OCI-LY7 (cell line): Measurements from ENCODE around the gene SKIDA1. TPM values are rescaled to one million over a fixed set of nuclear protein-coding genes. Genes with fewer than 3 reads are reported as not detected.

Experiments
- BruUV-seq: library from RNA; stranded (reverse); fragments of 400-500 nt; replicated peaks from 2 replicates; lab custom pipeline; 2021; lab: Mats Ljungman, UMichigan
- CTCF ChIA-PET: fragments of 300-600 bp; sonication (Branson Sonifier 250); formaldehyde crosslinking; loops from one replicate; lab custom pipeline; 2022; ENCODE audit warnings: antibody characterized with exemption; ENCODE audit not compliant: unreplicated experiment; lab: Charles Lee
- POLR2A ChIA-PET: fragments of 300-600 bp; sonication (Branson Sonifier 250); formaldehyde crosslinking; loops from one replicate; lab custom pipeline; 2022; ENCODE audit warnings: antibody characterized with exemption; lab: Charles Lee
- DNase-seq: peaks from one replicate; pipeline ENCODE4 v3.0.0-alpha.2; 2015; ENCODE audit warnings: low spot score
- H2AFZ ChIP-seq: fragments of 200-600 bp; sonication (generic), shearing (Covaris generic); 2 replicates; pipeline ENCODE4 v1.6.1; 2014; ENCODE audit warnings: mild to moderate bottlenecking, antibody characterized with exemption, low read length, moderate library complexity
- H3K27ac ChIP-seq: fragments of 200-600 bp; sonication (generic); 2 replicates; pipeline ENCODE4 v1.5.1; 2014; ENCODE audit warnings: mixed run types, low read depth, mild to moderate bottlenecking, moderate library complexity, low read length, inconsistent platforms; ENCODE audit not compliant: poor library complexity, severe bottlenecking
- H3K36me3 ChIP-seq: fragments of 200-600 bp; sonication (generic); 2 replicates; pipeline ENCODE4 v1.6.1; 2014; ENCODE audit warnings: mild to moderate bottlenecking, antibody characterized with exemption, low read length, moderate library complexity, mixed read lengths; ENCODE audit not compliant: insufficient read depth
- H3K4me1 ChIP-seq: fragments of 200-600 bp; sonication (generic); 2 replicates; pipeline ENCODE4 v1.5.1; 2014; ENCODE audit warnings: mild to moderate bottlenecking, low read length; ENCODE audit not compliant: insufficient read depth, poor library complexity, severe bottlenecking
- H3K4me2 ChIP-seq: fragments of 200-600 bp; sonication (generic); 2 replicates; pipeline ENCODE4 v1.6.1; 2014; ENCODE audit warnings: mild to moderate bottlenecking, low read length
- H3K4me3 ChIP-seq: fragments of 200-600 bp; sonication (generic); 2 replicates; pipeline ENCODE4 v1.5.1; 2014; ENCODE audit warnings: mild to moderate bottlenecking, low read depth, low read length; ENCODE audit not compliant: poor library complexity, severe bottlenecking
- H3K79me2 ChIP-seq: fragments of 200-600 bp; sonication (generic); 2 replicates; pipeline ENCODE4 v1.6.1; 2016; ENCODE audit warnings: low read depth, mild to moderate bottlenecking, low read length, moderate library complexity, mixed read lengths; ENCODE audit not compliant: insufficient read depth
- H3K9me2 ChIP-seq: fragments of 200-600 bp; sonication (generic); 2 replicates; pipeline ENCODE4 v1.6.1; 2016; ENCODE audit warnings: mild to moderate bottlenecking, low read length, mixed read lengths; ENCODE audit not compliant: insufficient read depth
- H3K9me3 ChIP-seq: fragments of 200-600 bp; sonication (generic); 2 replicates; pipeline ENCODE4 v1.6.1; 2014; ENCODE audit warnings: mild to moderate bottlenecking, mixed run types, low read length, mixed read lengths
- H4K20me1 ChIP-seq: fragments of 200-600 bp; sonication (generic); 2 replicates; pipeline ENCODE4 v1.6.1; 2014; ENCODE audit warnings: mild to moderate bottlenecking, antibody characterized with exemption, low read length, moderate library complexity, mixed read lengths; ENCODE audit not compliant: insufficient read depth
- EZH2phosphoT487 ChIP-seq: fragments of 200-600 bp; sonication (generic); IDR thresholded peaks from 2 replicates; pipeline ENCODE4 v1.6.1; 2018; ENCODE audit warnings: low read depth, borderline replicate concordance, mild to moderate bottlenecking, mixed run types, antibody characterized with exemption, low read length, moderate library complexity, mixed read lengths
- intact Hi-C: fragments of 100-400 bp; cut with micrococcal nuclease; formaldehyde crosslinking; loops from one replicate; pipeline ENCODE4 v1.10.0; 2022; ENCODE audit not compliant: unreplicated experiment
- total RNA-seq, 2 experiments: library from RNA; depleted of rRNA in 1 of 2; stranded (reverse); fragments of >200 nt in 1 of 2; shearing (Covaris generic) in 1 of 2; gene quantifications; 2 replicates each; pipeline ENCODE4 v1.2.3, GENCODE V29; 2014 to 2022
- TF ChIP-seq, protein P1 (sequence below): fragments of 200-600 bp; sonication (generic); conservative IDR thresholded peaks from 2 replicates; pipeline ENCODE4 v1.5.1; 2014; ENCODE audit warnings: mild to moderate bottlenecking, antibody characterized with exemption, low read length, moderate library complexity, mixed read lengths

SKIDA1 gene
- total RNA-seq, 2 experiments from 2014 or later = not detected

- no peak for DNase-seq
- no peaks in the 10 kb centered on the region for H3K9me2 ChIP-seq
- no peak overlapping the region for H3K4me2 ChIP-seq
- H3K4me1 ChIP-seq = peaks cover under 1% of the 10 kb centered on the region
- intact Hi-C loops = loop anchor here (10.0 kb wide), 1 partner anchor 735 kb away; no protein-coding TSS in a partner anchor
- ChIA-PET POLR2A (no interaction called here), CTCF (no interaction called here)
- no peaks in the 10 kb centered on the region for H3K36me3 ChIP-seq
- H2AFZ ChIP-seq = no peak overlapping the region
- no peaks in the 10 kb centered on the region for H3K79me2 ChIP-seq
- BruUV-seq = no TSS peak
- TF ChIP-seq, protein P1, sequence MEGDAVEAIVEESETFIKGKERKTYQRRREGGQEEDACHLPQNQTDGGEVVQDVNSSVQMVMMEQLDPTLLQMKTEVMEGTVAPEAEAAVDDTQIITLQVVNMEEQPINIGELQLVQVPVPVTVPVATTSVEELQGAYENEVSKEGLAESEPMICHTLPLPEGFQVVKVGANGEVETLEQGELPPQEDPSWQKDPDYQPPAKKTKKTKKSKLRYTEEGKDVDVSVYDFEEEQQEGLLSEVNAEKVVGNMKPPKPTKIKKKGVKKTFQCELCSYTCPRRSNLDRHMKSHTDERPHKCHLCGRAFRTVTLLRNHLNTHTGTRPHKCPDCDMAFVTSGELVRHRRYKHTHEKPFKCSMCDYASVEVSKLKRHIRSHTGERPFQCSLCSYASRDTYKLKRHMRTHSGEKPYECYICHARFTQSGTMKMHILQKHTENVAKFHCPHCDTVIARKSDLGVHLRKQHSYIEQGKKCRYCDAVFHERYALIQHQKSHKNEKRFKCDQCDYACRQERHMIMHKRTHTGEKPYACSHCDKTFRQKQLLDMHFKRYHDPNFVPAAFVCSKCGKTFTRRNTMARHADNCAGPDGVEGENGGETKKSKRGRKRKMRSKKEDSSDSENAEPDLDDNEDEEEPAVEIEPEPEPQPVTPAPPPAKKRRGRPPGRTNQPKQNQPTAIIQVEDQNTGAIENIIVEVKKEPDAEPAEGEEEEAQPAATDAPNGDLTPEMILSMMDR = no peak
- TF ChIP-seq EZH2phosphoT487 = no peak
- H3K9me3 ChIP-seq = no peaks in the 10 kb centered on the region
- no peak overlapping the region for H3K27ac ChIP-seq
- no peaks in the 10 kb centered on the region for H4K20me1 ChIP-seq
- H3K4me3 ChIP-seq = no peak overlapping the region
Observed at GRCh38 chr10:21490028-21490710, 35.3 kb downstream of the SKIDA1 start.

DNA sequence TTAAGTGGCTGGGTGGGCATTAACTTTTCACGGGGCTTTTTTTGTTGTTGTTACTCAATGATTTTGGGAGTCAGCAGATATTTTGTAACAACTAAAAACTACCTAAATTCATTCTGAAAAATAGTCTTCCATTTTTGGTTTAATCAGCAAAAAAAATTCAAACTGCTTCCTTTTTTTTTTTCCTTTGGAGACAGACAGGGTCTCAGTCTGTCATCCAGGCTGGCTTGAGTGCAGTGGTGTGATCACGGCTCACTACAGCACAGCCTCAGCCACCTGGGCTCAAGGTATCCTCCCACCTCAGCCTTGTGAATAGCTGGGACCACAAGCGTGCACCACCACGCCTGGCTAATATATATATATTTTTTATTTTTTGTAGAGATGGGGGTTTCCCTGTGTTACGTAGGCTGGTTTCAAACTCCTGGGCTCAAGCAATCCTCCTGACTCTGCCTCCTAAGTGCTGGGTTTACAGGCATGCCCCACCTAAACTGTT is 36.5 kb downstream of the SKIDA1 start:
- Histone ChIP-seq H2AFZ (no peak overlapping the region), H3K27ac (no peak overlapping the region), H3K4me1 (no peaks in the 10 kb centered on the region), H3K9me2 (no peaks in the 10 kb centered on the region), H4K20me1 (no peaks in the 10 kb centered on the region), H3K9me3 (no peaks in the 10 kb centered on the region), H3K4me2 (no peak overlapping the region), H3K79me2 (no peaks in the 10 kb centered on the region), H3K4me3 (no peak overlapping the region), H3K36me3 (no peaks in the 10 kb centered on the region)
- ChIA-PET CTCF (no interaction called here), POLR2A (interaction anchor here (0.5 kb wide), 2 partner anchors 226 to 562 kb away, joined by 3 read pairs; no protein-coding TSS in a partner anchor)
- intact Hi-C loops = no loop called here
- DNase-seq = no peak
- no TSS peak for BruUV-seq
- TF ChIP-seq, protein P1 = no peak
- no peak for TF ChIP-seq EZH2phosphoT487
